ENCODE measurements around the gene UNC79. TPM values are rescaled to one million over a fixed set of nuclear protein-coding genes. Genes with fewer than 3 reads are reported as not detected.

UNC79 gene
- total RNA-seq, 1 donor from 2014 or later = 0.37 TPM

DNA sequence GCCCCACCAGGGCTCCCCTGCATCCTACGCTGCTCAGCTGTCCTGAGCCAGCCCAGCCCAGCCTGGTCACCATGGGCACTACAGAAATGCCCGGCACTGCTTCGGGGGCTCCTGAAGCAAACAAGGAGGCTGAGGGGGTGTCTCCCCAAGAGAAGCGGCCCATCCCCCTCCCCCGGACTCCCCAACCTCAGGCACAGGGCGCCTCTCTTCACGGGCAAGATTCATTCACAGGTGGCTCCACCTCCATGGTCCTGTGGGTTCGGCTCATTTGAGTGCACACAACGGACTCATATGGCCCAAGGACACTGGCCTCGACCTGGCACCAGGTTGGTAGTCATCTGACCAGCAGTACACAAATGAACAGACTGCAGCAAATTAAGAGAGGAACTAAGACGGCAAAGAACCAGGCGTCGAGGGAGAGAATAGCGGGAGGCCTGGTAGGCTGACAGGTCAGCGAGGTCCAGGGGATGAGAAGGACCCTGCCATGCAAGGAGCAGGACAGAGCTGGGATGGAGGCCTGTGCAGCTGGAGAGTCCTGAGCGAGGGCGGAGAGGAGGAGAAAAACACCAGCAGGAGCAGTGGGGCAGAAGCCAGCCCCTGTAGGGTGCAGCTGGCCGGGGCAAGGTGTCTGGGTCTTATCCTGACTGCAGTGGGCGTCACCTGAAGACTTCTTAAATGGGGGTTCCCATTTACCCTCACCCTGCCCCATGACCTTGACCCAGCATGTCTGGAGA, 297.3 kb downstream of the UNC79 start:
- no peak for DNase-seq (ENCODE audit: low spot score)

DNA sequence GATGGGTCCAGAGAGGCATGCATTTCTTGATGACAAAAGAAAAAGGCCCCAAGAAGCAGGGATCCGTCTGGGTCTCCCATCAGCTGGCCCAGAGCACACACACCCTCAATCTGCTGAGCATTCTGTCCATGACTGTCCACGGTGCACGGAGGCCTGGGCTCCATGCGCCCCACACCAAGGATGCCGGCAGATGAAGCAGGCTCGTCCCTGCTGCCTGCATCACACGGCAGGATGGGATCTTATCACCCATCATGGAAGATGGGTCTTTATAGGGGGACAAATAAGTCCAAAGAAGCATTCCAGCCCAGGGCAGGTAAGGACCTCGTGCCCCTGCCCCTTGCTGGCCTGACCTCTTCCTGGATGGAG, 297.9 kb downstream of the UNC79 start:
- DNase-seq (ENCODE audit: low spot score) = no peak

DNA sequence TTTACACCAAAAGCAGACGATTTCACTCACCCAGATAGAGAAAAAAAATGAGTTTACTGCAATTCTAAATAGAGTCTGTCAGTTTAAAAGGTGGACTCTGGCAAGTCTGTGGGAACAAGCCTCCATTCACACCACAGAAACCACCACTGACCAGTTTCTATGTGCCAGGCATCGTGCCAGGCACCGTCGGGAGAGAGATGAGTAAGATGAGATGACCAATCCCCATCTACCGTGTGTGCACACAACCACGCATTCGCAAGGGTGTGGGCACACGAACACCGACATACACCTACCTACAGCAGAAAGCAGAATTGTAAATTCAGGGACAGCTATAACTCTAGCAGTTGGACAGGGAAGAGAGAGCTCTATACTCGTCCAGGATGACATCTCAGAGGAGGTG, 299.3 kb downstream of the UNC79 start:
- DNase-seq (ENCODE audit: low spot score) = no peak

DNA sequence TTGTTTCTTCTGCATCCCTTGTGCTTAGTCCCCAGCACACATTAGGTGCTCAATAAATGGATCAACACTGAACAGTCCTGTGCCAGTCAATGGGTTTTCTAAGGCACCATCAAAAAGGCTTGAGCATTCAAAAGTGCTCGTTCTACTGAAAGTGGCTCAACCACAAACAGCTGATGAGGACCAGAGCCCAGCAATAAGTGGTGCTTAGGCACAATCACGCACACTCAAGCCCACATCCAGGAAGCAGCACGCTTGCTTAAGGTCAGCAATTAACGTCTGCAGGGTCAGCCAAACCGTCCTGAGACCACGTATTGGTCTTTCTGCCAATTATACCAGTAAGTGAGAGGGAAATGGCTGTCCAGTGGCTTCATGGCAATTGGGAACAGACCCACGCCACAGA, 301.0 kb downstream of the UNC79 start:
- no peak for DNase-seq (ENCODE audit: low spot score)

DNA sequence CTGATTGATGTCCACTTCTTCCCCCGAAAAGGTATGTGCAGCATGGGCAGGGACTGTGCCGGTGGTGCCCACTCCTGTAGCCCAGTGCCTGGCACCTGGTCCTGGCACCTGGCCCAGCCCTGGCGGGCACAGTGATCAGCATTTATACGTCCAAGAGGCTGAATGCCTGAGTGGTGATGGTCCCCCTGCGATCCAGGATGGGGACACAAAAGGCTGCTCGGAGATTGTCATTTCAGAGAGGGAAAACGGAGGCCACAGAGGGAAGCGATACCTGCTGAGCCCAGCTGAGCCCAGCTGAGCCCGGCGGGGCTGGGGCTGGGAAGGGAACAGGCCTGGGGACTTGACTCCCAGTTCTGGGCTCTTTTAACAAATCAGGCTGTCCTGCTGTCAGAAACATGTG, 301.8 kb downstream of the UNC79 start:
- no peak for DNase-seq (ENCODE audit: low spot score)

DNA sequence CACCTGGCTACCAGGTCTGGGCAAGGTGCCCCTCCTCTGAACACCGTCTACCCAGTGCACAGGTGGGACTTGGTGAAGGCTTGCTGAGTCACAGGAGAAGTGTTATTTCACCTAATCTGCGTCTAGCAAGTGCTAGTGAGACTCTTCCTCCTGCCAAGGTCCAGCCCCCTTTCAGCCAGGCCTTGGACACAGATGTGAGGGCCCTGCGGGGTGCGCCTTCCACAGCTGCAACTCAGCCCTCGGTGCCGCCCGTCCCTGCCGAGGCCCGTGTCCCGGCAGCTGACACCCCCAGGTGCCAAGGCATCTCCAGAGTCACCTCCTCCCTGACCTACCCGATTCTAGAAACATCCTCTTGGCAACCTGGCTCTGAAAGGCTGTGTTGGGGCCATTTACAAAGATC, 302.5 kb downstream of the UNC79 start:
- no peak for DNase-seq (ENCODE audit: low spot score)

DNA sequence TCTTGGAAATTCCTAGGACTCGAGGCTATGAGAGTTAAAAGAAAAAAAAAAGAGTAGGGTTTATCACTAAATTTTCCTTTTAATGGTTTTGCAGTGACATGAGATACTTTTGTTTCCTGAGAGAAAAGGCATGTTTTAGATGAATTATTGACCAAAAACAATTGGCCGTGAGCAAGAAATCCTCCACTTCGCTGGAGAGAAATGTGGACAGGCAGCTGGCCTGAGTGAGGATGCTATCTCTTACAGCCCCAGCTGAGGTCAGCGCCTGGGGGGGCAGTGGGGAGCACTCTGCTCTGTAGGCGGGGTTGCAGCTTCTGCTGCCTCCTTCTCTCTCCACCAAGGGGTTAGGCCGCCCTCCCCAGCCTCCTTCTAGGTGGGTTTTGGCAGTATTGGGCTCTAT, 302.9 kb downstream of the UNC79 start:
- no peak for DNase-seq (ENCODE audit: low spot score)

DNA sequence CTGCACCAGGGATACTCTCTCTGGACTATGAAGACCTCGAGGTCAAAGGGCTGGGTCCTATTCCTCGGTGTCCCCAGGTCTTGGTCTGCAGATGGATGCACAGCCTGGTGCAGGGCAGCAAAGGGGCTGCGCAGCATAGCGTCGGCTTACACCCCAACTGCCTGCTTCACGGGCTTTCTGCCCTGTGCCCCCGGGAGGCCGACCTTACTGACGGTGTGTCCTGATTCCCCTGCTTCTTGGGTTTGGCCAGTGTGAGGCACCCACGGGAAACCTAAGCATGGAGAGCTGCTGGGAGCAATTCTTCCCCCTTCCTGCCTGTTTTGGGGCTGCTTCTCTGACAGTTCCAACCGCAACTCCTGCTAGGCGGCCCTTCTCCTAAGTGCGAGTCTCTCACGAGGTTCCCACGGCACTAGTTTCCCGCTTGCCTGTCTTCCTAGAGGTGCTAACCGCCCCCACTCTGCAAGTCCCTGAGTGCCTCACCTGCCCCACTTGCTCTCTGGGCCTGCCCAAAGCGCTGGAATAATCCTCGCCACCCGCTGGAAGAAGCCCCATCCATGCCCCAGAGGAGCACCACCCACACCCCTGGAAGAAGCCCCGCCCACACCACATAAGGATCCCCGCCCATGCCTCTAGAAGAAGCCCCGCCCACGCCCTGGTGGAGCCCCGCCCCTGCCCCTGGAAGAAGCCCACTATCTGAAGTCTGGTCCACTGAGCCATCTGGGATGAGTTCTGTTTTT, 303.5 kb downstream of the UNC79 start:
- DNase-seq (ENCODE audit: low spot score) = no peak

DNA sequence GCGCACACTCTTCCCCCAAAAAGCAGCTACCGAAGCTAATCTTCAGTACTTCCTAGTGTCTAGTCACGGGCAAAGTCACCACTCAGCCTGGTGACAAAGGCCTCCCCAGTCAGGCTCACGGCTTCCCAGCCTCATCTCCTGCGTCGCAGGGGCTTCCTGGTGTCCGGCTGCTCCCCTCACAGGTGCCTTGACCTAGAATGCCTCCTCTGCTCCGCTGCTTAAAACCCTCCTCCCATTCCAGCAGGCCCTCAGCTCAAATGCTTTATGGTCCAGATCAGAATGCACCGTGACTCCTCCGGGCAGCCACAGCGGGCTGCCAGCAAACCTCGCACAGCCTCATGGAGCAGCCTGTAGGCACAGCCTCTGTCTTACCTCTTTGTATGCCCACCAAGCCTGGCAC, 304.5 kb downstream of the UNC79 start:
- no peak for DNase-seq (ENCODE audit: low spot score)

DNA sequence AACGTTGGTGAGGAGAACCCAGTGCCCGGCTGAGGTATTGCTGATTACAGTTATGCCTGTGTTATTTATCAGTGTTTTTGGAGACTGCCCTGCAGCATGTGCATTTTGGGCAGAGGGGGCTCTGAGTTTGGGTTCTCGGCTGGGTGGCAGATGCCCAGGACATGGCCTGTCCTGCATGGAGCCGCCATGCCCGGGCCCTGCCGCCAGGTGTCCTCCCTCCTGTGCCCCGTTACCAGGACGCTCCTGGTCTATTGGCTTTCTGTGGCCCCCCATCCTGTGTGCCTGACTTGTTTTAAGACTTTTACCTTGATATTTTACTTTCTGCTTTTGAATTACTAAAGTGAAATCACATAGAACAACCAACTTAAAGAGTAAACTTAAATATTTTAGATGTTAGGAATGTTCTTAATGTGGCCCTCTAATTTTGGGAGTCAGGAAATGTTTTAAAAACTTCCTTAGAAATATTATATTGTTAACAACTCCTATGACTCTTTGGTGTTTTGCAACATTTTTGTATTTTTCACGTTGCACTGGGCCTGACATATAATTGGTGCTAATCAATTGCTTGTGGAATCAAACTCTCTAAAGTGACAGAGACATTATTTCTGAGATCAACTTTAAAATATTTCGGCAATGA, 305.8 kb downstream of the UNC79 start:
- DNase-seq (ENCODE audit: low spot score) = no peak

DNA sequence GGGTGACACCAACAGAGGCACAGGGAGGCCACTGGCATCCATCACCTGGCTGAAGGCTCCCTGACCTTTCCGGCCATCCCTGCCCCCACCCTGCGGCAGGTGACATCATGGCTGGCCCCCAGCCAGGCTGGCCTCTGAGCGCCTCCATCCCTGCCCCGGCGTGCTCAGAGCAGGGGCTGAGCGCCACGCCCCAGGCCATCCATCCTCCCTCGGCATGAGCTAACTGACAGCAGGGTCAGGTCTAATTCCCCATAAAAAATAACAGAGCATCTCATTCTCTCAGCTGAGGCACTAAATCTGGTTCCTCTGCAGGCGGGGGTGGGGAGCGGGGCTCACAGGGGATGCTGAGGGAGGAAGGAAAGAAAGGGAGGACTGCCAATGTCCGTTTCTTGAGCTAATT, 306.9 kb downstream of the UNC79 start:
- no peak for DNase-seq (ENCODE audit: low spot score)

DNA sequence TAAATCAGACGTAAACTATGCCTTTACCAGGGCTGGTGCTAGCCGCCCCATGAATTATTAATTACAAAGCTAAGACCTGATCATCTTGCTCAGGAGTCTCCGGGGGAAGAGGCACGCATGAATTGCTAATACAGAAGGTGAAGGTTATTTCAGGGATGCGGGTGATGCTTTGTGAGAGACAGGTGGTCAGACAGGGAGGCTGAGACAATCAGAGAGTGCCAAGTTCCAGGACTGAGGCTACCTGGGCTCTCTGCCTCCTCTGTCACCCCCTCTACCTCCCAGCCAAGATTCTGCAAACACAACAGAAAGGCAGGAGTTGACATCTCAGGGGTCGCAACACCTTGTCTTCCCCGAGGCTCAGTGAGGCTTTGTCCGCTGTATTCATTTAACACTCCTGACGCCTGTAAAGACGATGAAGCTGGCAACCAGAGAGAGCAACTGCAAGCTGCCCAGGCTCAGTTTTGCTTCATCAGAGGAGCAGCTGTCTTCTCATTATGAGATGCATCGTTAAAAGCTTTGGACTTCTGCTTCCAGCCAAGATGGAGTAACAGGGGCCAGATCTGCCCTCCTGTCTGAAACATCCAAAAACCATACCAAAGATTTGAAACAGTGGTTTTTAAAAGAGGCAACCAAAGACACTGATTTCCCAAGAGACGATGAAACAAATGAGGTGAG, 311.0 kb downstream of the UNC79 start:
- DNase-seq (ENCODE audit: low spot score) = no peak

DNA sequence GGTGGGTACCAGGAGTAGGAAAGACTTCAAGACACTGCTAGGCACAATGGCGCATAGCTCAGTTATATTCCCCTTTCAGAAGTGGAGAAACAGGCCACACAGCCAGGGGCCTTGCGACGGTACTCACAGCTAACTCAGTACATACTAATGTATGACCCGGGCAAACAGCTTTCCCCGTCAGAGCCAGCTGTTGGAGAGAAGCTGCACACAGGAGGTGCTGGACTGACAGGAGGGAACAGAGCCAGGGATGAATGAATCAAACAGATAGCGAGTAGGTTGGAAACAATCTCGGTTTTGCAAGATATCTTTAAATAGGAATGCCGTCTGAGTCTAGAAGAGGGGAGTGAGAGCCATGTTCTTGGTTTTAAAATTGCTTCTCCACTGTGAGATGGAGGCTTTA, 312.0 kb downstream of the UNC79 start:
- DNase-seq (ENCODE audit: low spot score) = no peak

DNA sequence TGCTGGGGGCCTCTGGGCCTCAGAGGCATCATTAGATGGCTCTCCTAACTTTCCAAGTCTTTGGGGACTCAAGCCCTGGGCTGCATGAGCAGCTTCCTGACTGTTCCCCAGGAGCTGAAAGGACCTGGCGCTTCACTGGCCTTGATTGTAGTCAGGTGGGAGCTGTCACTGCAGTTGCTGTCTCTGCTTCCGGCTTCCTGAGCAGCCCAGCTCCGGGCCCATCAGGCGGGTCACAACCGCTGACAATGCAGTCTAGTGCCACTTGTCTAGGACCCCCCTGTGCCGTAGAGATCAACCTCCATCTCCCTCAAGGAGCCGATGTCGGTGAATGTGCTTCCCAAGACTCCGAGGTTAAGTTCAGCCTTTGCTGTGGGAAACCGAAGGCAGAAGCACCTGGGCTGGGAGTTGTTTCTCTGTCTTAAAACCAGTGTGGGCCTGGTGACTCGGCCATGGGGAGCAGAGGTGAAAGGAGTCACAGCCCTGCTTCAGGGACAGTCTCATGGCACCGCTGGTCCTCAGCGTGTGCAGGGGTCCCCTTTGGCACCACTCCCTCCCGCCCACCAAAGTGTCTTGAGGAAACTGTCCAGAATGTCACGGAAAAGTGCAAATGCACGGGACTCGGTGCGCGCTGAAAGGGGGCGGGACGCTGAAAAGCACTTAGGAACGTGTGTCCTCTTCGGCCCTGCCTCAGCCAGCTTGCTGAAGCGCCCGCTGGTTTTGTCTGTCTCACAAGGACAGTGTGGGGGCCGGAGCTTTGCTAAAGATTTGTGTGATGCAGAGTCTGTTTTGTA, 312.7 kb downstream of the UNC79 start:
- no peak for DNase-seq (ENCODE audit: low spot score)

DNA sequence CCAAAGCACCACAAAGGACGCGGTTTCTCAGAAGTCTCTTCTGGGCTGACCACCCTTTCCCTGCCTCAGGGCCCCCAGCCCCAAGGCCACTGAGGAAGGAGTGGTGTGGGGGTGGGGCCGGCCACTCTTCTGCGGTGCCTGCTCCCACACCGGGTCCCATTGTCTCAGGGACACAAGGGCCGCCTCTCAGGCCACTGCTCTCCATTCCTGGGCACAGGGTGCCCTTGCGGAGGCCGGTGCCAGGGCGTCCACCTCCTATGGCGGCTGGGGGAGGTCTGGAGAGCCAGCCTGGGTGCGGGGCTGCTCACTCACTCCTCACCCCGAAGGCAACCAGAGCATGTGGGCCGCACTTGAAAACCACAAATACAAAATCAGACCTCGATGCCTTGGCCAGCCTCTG, 313.4 kb downstream of the UNC79 start:
- DNase-seq (ENCODE audit: low spot score) = no peak

DNA sequence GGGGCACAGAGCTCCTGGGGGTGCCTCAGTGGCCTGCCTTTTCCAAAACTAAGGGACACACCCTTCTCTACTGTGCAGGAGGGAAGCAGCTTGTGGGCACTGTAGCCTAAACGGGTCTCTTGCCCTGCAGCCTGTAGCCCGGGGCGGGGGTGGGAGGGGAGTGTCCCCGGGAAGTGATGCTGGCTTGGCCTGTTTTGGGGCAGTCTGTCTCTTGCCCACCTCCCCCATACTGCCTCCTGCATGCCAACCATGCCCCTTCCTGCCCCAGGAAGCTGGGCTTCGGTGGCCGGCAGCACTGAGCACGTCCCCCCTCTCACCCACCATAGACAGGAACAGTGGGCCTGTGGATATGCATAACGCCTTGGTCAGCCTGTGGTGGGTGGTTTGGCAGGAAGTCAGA, 314.1 kb downstream of the UNC79 start:
- no peak for DNase-seq (ENCODE audit: low spot score)

DNA sequence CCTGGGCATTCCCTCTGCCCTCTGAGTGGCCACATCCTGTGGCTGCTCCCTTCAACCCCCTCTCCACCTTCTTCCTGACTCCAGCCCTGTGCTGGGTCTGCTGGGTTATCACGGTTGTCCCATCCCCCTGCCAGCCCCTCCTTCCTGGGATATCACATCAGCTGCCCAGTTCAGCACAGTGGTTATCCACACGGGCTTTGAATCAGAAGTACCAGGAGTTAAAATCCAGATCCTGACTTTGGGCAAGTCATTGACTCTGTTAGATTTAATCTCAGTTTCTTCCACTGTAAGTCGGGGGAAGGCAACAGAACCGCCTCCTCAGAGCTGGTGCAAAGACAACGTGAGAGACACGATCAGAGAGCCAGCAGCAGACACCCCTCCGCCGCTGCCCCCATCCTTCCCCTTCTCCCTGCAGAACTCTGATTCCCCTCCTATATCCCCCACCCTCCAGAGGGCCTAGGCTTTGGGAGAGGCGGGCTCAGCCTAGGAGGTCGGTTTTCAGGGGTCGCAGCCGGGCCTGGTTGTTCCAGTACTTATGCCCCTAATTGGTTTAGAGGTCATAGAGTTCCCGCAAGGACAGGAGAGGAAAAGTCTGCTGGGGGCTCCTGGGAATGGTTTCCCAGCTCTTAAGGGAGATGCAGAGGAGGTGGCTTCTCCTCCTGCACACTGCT, 315.0 kb downstream of the UNC79 start:
- DNase-seq (ENCODE audit: low spot score) = no peak

DNA sequence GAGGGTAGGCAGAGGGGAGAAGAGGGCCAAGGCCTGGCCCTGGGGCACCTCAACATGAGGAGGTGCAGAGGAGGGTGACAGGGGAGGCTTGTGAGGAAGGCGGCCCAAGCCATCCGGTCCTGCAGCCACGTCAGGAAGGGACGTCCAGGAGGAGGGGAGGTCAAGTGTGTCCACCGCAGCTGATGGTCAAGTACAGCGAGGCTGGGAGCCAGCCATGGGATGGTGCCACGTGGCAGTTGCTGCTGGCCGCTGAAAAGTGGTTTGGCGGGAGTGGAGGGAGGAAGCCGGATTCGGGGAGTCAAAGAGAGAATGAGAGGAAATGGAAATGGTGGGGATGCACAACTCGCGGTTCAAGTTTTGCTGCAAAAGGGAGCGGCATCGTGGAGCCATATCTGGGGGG, 316.4 kb downstream of the UNC79 start:
- DNase-seq (ENCODE audit: low spot score) = no peak

DNA sequence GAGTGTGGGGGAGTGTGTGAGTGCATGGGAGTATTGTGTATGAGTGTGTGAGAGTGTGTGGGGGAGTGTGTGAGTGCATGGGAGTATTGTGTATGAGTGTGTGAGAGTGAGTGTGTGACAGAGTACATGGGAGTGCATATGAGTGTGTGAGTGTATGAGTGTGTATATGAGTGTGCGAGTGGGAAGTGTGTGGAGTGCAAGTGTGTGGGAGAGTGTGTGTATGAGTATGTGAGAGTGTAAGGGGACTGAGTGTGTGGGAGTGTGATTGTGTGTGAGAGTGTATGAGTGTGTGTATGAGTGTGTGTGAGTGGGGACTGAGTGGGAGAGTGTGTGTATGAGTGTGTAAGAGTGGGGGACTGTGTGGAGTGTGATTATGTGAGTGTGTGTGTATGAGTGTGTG, 316.8 kb downstream of the UNC79 start:
- DNase-seq (ENCODE audit: low spot score) = no peak

DNA sequence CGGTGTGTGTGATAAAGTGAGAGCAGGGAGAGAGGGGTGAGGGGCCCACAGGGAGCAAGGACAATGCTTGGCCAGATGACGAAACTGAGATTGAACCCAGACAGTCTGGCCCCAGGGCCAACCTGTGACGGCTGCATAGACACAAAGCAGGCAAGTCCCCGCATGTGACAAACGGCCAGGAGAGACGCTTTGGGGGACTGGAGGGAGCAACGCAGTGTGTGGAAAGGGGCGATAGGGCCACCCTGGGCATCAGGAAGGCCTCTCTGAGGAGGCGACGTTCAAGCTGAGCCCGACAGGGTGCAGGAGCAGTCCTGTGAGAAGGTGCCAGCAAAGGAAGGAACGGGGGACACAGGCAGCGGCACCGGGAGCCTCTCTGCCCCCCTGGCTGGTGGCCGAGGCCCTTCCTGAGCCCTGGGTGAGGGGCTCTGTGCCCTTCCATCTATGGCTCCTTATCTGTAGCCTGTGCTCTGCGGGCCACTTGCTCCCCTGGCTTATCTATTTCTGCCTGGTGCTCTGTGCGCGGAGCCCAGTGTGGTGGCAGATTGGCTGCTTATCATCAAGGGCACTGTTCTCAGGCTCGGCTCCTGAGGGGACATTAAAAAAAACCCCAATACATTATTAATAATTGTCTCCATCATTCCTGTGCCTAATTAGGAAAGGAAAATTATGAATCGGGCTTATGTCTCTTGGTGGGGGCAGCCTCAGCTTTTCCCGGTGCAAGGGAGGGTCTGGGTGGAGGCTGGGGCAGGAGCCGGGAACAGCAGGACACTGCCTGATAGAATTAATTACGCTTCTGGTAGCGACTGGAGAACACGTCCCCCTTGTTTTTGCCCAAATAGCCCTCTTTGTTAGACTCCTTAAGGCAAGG, 317.7 kb downstream of the UNC79 start:
- no peak for DNase-seq (ENCODE audit: low spot score)

Data from mucosa of gallbladder (tissue), 1 donor.